Hematopoietic multipotent progenitor cell treated with erythropoietin and hydrocortisone succinate and interleukin-3 and kit ligand, for 6 days (in vitro differentiated cells): Measurements from ENCODE around the gene PRDX4.
A peak's percentile ranks its signal among the peaks of the same experiment; 100 is the strongest.
"Not testable (repeated sequence)": the region's sequence is repeated elsewhere in the genome, so short reads cannot be mapped to it uniquely, and the experiment has no call there.

Experiments used
- DNase-seq: peaks from one replicate; pipeline ENCODE4 v3.0.0-alpha.2; 2015

PRDX4 gene

GRCh38 chrX:23676486-23676885 lies 9.2 kb downstream of the PRDX4 start:
- DNase-seq, result not testable (repeated sequence)

- DNase-seq, result no peak
These were observed 24.9 kb downstream of the PRDX4 start for GRCh38 chrX:23692166-23692565.

- DNase-seq, result peak; percentile 74
These were observed 27.3 kb downstream of the PRDX4 start for GRCh38 chrX:23694606-23695005.

DNA sequence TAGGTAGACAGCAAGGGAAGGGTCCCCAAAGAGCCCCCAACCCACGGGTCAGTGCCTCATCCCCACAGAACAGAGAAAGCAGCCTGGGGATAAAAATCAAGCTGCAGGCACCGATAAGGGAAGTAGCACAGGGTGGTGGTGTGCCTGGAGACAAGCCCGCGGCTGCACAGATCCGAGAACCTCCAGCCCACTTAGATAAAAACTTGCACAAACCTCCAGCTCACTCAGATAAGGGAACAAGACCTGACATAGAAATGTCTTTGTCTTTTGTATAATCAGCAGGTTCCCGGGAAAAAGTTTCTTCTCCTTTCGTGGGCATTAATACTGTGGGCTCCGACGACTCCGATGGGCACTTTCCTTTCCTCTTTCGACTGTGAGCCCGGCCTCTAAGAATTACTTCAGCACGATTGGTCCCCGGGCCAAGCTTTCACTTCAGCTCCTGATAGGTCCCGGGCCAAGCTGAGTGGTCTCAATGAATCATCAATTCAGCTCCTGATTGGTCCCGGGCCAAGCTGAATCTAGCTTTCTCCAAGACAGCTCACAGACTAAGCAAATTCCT lies 32.4 kb downstream of the PRDX4 start:
- DNase-seq, result peak; percentile 88

- DNase-seq, result no peak
These were observed 37.4 kb downstream of the PRDX4 start for GRCh38 chrX:23704673-23705206.

DNA sequence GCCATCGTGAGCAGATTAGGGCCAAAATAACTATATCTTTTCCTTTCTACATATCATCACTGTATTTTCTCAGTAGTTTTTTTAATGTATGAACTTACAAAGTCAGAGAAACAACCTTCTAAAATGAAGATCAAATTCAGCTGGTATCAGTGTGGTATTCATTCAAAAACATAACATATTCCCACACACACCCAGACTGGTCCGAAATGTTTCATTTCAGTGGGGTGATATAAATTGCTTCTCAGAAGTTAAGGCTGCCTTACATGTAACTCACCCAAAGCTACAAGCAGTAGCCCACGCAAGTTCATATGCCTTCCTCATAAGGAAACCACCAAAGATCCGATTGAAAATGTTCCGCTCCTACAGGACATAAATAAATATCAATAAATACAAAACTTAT lies 37.9 kb downstream of the PRDX4 start:
- DNase-seq, result no peak

DNA sequence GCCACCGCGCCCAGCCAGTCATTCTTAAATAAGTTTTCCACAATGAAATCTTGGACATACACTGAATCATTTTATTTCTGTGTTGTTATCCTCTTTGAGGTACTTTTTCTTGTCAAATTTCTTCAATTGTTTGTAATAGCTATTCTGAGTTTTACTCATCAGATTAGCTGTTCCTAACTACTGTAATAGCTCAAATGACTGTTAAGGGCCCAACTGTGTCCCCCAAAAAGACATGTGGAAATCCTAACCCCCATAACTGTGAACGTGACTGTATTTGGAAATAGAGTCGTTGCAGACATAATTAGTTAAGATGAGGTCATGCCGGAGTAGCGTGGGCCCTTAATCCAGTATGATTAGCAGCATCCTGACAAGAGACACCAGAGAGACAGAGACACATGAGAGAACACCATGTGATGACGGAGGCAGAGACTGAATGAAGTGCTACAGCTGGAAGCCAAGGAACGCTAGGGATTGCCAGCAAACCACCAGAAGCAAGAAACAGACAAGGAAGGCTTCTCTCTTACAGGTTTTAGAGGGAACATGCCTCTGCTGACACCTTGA lies 52.9 kb downstream of the PRDX4 start:
- DNase-seq, result no peak

DNA sequence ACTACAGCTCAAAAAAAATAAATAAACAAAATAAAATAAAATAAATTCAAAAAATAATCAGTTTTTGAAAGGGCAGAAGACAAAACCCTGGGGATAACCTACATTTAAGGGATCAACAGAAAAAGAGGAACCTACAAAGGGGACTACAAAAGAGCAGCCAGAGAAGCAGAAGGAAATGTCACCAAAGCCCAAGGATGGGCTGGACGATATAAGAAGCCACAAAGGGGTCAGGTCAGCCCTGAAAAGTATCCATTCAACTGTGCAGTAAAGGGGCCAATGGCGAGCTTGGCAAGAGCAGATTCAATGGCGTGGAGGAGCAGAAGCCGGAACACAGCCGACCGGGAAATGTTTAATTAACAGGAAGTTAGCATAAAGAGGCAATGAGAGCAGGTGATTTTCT lies 58.9 kb downstream of the PRDX4 start:
- DNase-seq, result peak; percentile 36

DNA sequence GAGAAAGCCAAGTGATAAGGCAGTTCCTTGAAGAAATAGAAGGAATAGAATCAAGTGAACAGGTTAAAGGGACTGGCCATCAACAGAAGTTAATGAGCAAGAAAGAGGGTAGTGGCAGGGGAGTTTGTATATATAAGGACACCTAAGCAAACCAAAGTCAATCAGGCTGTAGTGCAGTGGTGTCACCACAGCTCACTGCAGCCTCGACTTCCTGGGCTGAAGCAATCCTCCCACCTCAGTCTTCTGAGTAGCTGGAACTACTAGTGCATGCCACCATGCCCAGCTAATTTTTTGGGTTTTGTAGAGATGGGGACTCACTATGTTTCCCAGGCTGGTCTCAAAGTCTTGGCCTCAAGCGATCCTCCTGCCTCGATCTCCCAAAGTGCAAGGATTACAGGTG lies 59.9 kb downstream of the PRDX4 start:
- peak; percentile 24 for DNase-seq

- DNase-seq, result no peak
These were observed 61.9 kb downstream of the PRDX4 start for GRCh38 chrX:23729214-23729613.

- DNase-seq, result no peak
These were observed 64.7 kb downstream of the PRDX4 start for GRCh38 chrX:23731951-23732350.

DNA sequence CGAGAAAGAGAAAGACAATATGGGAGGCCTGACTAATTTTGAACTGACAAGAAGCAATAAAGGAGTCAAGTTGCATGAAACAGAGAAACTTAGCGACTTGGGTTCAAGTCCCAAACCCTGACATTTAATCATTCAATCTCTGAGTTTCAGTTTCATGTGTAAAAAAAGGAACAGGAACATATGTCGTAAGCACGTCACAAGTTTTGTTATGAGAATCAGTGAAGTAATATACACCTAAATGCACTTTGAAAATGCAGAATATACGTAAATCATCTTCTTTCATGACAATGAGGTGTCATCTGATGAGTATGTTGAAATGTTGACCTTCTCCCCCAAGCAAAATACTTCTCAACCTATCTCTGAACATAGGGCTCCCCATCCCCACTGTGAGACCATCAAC lies 65.4 kb downstream of the PRDX4 start:
- DNase-seq, result no peak
